ENCODE data around the gene USP10.

USP10 gene

DNA sequence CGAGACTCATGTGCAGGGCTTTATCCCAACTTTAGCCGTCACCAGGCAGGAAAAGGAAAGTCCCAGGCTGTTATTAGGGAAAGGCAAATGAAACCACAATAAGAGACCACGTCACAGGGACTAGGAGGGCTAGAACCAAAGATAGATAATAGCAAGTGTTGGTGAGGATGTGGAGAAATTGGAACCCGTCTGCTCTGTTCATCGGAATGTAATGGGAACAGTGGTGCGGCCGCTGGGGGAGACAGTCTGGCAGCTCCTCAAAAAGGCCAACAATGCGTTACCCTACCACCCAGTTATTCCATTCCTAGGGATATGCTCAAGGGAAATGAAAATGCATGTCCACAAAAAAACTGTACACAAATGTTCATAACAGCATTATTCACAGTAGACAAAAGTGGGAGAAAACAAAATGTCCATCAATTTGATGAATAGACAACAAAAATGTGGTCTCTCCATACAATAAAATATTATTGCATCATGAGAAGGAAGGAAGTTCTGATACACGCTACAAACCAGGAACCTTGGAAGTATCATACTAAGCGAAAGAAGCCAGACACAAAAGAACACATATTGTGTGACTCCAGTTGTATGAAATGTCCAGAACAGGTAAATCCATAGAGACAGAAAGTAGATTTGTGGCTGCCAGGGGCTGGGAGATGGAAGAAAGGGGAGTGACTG lies 19.5 kb upstream of the USP10 start:
- H3K4me3 ChIP-seq (replicated peaks in 1 of 2; ENCODE audit: low read depth in 2 of 2, low read length in 2 of 2), result no peak overlapping the region
- TF ChIP-seq, protein P1, sequence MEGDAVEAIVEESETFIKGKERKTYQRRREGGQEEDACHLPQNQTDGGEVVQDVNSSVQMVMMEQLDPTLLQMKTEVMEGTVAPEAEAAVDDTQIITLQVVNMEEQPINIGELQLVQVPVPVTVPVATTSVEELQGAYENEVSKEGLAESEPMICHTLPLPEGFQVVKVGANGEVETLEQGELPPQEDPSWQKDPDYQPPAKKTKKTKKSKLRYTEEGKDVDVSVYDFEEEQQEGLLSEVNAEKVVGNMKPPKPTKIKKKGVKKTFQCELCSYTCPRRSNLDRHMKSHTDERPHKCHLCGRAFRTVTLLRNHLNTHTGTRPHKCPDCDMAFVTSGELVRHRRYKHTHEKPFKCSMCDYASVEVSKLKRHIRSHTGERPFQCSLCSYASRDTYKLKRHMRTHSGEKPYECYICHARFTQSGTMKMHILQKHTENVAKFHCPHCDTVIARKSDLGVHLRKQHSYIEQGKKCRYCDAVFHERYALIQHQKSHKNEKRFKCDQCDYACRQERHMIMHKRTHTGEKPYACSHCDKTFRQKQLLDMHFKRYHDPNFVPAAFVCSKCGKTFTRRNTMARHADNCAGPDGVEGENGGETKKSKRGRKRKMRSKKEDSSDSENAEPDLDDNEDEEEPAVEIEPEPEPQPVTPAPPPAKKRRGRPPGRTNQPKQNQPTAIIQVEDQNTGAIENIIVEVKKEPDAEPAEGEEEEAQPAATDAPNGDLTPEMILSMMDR (IDR thresholded peaks at IDR 0.05; ENCODE audit: low read depth, low read length), result no peak
- no peak for DNase-seq (ENCODE audit: low read depth in 2 of 2)

GRCh38 chr16:84680843-84681629 lies 18.8 kb upstream of the USP10 start:
- DNase-seq (ENCODE audit: low read depth in 2 of 2), result no peak
- TF ChIP-seq, protein P1 (IDR thresholded peaks at IDR 0.05; ENCODE audit: low read depth, low read length), result no peak
- no peak overlapping the region for H3K4me3 ChIP-seq (replicated peaks in 1 of 2; ENCODE audit: low read depth in 2 of 2, low read length in 2 of 2)

DNA sequence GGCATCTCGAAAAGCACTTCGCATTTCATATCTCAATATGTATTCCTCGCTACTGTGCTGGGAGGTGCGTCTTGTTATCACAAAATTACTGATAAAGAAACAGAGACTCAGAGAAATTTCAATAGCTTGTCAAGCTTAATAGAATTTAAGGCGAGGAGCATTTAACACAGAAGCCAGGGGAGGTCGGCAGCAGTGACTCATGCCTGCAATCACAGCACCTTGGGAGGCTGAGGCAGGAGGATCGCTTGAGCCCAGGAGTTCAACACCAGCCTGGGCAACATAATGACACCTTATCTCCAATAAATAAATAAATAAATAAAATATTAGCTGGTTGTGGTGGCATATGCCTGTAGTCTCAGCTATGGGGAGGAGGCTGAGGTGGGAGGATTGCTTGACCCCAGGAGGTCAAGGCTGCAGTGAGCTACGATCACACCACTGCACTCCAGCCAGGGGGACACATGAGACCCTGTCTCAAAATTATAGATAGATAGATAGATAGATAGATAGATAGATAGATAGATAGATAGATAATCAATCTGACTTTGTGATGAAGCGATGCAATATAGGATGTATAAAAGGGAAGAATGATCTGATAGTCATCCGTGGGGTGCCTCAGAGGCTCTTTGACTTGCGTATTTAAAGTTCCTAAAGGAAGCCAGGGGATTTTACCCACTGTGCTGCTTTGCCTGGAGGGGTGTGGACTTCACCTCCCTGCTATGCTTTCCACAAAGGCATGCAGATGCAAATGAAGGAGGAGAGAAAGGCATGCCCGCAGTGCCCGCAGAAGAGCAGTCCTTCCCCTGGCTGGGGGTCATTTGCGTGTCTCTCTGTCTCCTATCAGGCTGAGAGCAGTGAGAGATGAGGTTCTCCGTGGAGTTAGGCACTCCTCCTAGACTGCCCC lies 15.9 kb upstream of the USP10 start:
- TF ChIP-seq, protein P1 (IDR thresholded peaks at IDR 0.05; ENCODE audit: low read depth, low read length), result no peak
- no peak for DNase-seq (ENCODE audit: low read depth in 2 of 2)
- no peak overlapping the region for H3K4me3 ChIP-seq (replicated peaks in 1 of 2; ENCODE audit: low read depth in 2 of 2, low read length in 2 of 2)

DNA sequence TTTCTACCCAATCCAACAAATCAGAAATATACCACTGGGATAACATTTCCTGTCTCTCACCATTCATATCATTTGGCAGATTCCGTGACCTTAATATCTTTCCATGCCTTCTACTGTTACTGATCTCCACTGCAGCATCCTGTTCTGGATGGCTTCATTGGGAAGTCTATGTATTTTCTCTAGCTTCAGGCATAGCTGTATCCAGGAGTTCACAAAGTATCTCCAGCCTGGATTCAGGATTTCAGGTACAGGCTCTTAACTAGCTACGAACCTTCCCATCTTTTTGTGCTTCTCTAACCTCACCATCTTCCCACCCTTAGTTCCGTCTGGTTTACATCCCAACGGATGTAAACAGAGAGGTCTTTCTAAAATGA lies 15.2 kb upstream of the USP10 start:
- DNase-seq (ENCODE audit: low read depth in 2 of 2), result no peak
- TF ChIP-seq, protein P1 (IDR thresholded peaks at IDR 0.05; ENCODE audit: low read depth, low read length), result no peak
- no peak overlapping the region for H3K4me3 ChIP-seq (replicated peaks in 1 of 2; ENCODE audit: low read depth in 2 of 2, low read length in 2 of 2)

- DNase-seq (ENCODE audit: low read depth in 2 of 2), result no peak
- H3K4me3 ChIP-seq (replicated peaks in 1 of 2; ENCODE audit: low read depth in 2 of 2, low read length in 2 of 2), result no peak overlapping the region
- TF ChIP-seq, protein P1 (IDR thresholded peaks at IDR 0.05; ENCODE audit: low read depth, low read length), result no peak
Measured at GRCh38 chr16:84685210-84685609, 14.6 kb upstream of the USP10 start.

DNA sequence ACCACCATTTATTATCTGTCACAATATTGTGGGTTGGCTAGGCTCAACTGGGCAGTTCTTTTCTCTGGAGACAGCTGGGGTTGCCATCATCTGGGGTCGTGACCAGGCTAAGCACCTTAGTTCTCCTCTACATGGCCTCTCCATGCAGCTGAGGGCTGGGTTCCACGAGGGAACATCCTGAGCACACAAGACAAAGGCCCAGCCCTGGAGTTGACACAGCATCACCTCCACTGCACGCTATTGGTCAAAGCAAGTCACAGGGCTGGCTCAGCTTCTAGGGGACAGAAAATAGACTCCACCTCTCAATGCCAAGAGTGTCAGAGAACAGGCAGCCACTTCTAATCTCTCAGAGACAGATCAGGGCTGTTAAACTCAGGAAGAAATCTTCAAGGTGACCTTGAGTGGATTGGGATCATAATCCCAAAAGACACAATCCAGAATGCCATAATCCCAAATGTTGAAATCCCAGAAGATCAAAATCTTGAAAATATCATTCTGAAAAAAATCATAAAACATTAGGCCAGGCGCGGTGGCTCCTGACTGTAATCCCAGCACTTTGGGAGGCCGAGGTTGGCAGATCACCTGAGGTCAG lies 13.0 kb upstream of the USP10 start:
- TF ChIP-seq, protein P1 (IDR thresholded peaks at IDR 0.05; ENCODE audit: low read depth, low read length), result no peak
- no peak for DNase-seq (ENCODE audit: low read depth in 2 of 2)
- H3K4me3 ChIP-seq (replicated peaks in 1 of 2; ENCODE audit: low read depth in 2 of 2, low read length in 2 of 2), result no peak overlapping the region

All from cardiac fibroblast (primary cell).